ENCODE data around the gene NAA16.
"Not testable (repeated sequence)": the region's sequence is repeated elsewhere in the genome, so short reads cannot be mapped to it uniquely, and the experiment has no call there.

NAA16 gene

GRCh38 chr13:41411522-41411921, 100.5 kb downstream of the NAA16 start:
- DNase-seq, result no peak

GRCh38 chr13:41413872-41414271, 102.8 kb downstream of the NAA16 start:
- no peak for DNase-seq

- DNase-seq, result no peak
Measured at GRCh38 chr13:41416276-41416675, 105.2 kb downstream of the NAA16 start.

GRCh38 chr13:41418027-41418426, 107.0 kb downstream of the NAA16 start:
- no peak for DNase-seq

GRCh38 chr13:41418731-41419130, 107.7 kb downstream of the NAA16 start:
- DNase-seq, result no peak

GRCh38 chr13:41419206-41419605, 108.1 kb downstream of the NAA16 start:
- no peak for DNase-seq

- DNase-seq, result no peak
Measured at GRCh38 chr13:41420146-41420545, 109.1 kb downstream of the NAA16 start.

- DNase-seq, result not testable (repeated sequence)
Measured at GRCh38 chr13:41421330-41421729, 110.3 kb downstream of the NAA16 start.

- DNase-seq, result not testable (repeated sequence)
Measured at GRCh38 chr13:41421983-41422382, 110.9 kb downstream of the NAA16 start.

GRCh38 chr13:41423259-41423658, 112.2 kb downstream of the NAA16 start:
- DNase-seq, result not testable (repeated sequence)

GRCh38 chr13:41424675-41425074, 113.6 kb downstream of the NAA16 start:
- DNase-seq, result not testable (repeated sequence)

GRCh38 chr13:41426047-41426446, 115.0 kb downstream of the NAA16 start:
- DNase-seq, result no peak

All from RPMI8226 (cell line).